Mononuclear cell (primary cell): Measurements from ENCODE around the gene MPND. TPM values are rescaled to one million over a fixed set of nuclear protein-coding genes. Genes with fewer than 3 reads are reported as not detected.

Experiments used
- H3K27me3 ChIP-seq: 2 replicates; pipeline ENCODE4 v1.6.0; 2011; ENCODE audit warnings: low read length, control low read depth; ENCODE audit not compliant: insufficient read depth
- H3K4me1 ChIP-seq: 2 replicates; pipeline ENCODE4 v1.5.1; 2011; ENCODE audit warnings: mild to moderate bottlenecking, low read length, control low read depth; ENCODE audit not compliant: insufficient read depth
- H3K4me3 ChIP-seq: 2 replicates; pipeline ENCODE4 v1.5.1; 2011; ENCODE audit warnings: mild to moderate bottlenecking, low read length, moderate library complexity
- H3K9me3 ChIP-seq: 2 replicates; pipeline ENCODE4 v1.5.1; 2011; ENCODE audit warnings: low read depth, mild to moderate bottlenecking, control low read depth, low read length
- total RNA-seq: library from RNA; depleted of rRNA; stranded (reverse); fragments of >200 nt; gene quantifications from one replicate; pipeline ENCODE4 v1.2.3, GENCODE V29; 2012

MPND gene
- total RNA-seq, result 7.3 TPM

GRCh38 chr19:4343370-4344307, at the start of gene MPND:
Gene MPND (plus strand): TSS chr19:4343562. CDS start chr19:4343594, 32 bp downstream.
- peaks cover 23% of the 10 kb centered on the region for H3K4me1 ChIP-seq
- no peaks in the 10 kb centered on the region for H3K9me3 ChIP-seq
- no peaks in the 10 kb centered on the region for H3K27me3 ChIP-seq
- H3K4me3 ChIP-seq, result peak within 1 kb of the TSS; percentile 73

GRCh38 chr19:4294389-4294788, 49.0 kb upstream of the MPND start:
- H3K4me1 ChIP-seq, result no peaks in the 10 kb centered on the region
- no peak overlapping the region for H3K4me3 ChIP-seq
- no peaks in the 10 kb centered on the region for H3K9me3 ChIP-seq
- no peaks in the 10 kb centered on the region for H3K27me3 ChIP-seq

- Histone ChIP-seq H3K9me3 (no peaks in the 10 kb centered on the region), H3K4me3 (no peak overlapping the region), H3K27me3 (no peaks in the 10 kb centered on the region), H3K4me1 (no peaks in the 10 kb centered on the region)
Measured at GRCh38 chr19:4295972-4296771, 47.2 kb upstream of the MPND start.

- H3K27me3 ChIP-seq, result no peaks in the 10 kb centered on the region
- no peaks in the 10 kb centered on the region for H3K9me3 ChIP-seq
- H3K4me1 ChIP-seq, result no peaks in the 10 kb centered on the region
- H3K4me3 ChIP-seq, result no peak overlapping the region
Measured at GRCh38 chr19:4297901-4298809, 45.2 kb upstream of the MPND start.

- Histone ChIP-seq H3K4me3 (no peak overlapping the region), H3K27me3 (no peaks in the 10 kb centered on the region), H3K4me1 (peaks cover 4% of the 10 kb centered on the region)
Measured at GRCh38 chr19:4298810-4299550, 44.4 kb upstream of the MPND start.

GRCh38 chr19:4300589-4300988, 42.8 kb upstream of the MPND start:
- Histone ChIP-seq H3K4me3 (no peak overlapping the region), H3K4me1 (peaks cover 9% of the 10 kb centered on the region), H3K27me3 (no peaks in the 10 kb centered on the region), H3K9me3 (no peaks in the 10 kb centered on the region)

More at GRCh38 chr19:4298810-4299550, 44.4 kb upstream of the MPND start:
- H3K9me3 ChIP-seq, result no peaks in the 10 kb centered on the region

- no peaks in the 10 kb centered on the region for H3K27me3 ChIP-seq
- no peaks in the 10 kb centered on the region for H3K9me3 ChIP-seq
- H3K4me3 ChIP-seq, result peak overlapping the region; percentile 24
- H3K4me1 ChIP-seq, result peaks cover 9% of the 10 kb centered on the region
Measured at GRCh38 chr19:4301590-4302242, 41.6 kb upstream of the MPND start.

GRCh38 chr19:4302243-4302640, 41.1 kb upstream of the MPND start, which contains the start of gene TMIGD2:
Gene TMIGD2 (minus strand): TSS chr19:4302389. CDS start chr19:4302385, 4 bp downstream.
- H3K4me3 ChIP-seq, result peak within 1 kb of the TSS; percentile 24
- H3K4me1 ChIP-seq, result peaks cover 9% of the 10 kb centered on the region
- H3K9me3 ChIP-seq, result no peaks in the 10 kb centered on the region
- no peaks in the 10 kb centered on the region for H3K27me3 ChIP-seq

GRCh38 chr19:4303819-4304537, 39.4 kb upstream of the MPND start:
- peaks cover 9% of the 10 kb centered on the region for H3K4me1 ChIP-seq
- H3K27me3 ChIP-seq, result no peaks in the 10 kb centered on the region
- H3K4me3 ChIP-seq, result no peak overlapping the region
- no peaks in the 10 kb centered on the region for H3K9me3 ChIP-seq

GRCh38 chr19:4304538-4305256, 38.7 kb upstream of the MPND start, which contains the start of gene FSD1:
Gene FSD1 (plus strand): TSS chr19:4304598. CDS start chr19:4304747, 149 bp downstream.
- Histone ChIP-seq H3K9me3 (no peaks in the 10 kb centered on the region), H3K4me1 (peaks cover 9% of the 10 kb centered on the region), H3K27me3 (no peaks in the 10 kb centered on the region), H3K4me3 (no peak within 1 kb of the TSS)

- Histone ChIP-seq H3K27me3 (no peaks in the 10 kb centered on the region), H3K4me1 (peaks cover 9% of the 10 kb centered on the region), H3K9me3 (no peaks in the 10 kb centered on the region), H3K4me3 (no peak overlapping the region)
Measured at GRCh38 chr19:4305257-4305612, 38.1 kb upstream of the MPND start.

GRCh38 chr19:4305659-4306058, 37.7 kb upstream of the MPND start:
- H3K4me3 ChIP-seq, result no peak overlapping the region
- no peaks in the 10 kb centered on the region for H3K27me3 ChIP-seq
- peaks cover 9% of the 10 kb centered on the region for H3K4me1 ChIP-seq
- H3K9me3 ChIP-seq, result no peaks in the 10 kb centered on the region
